ENCODE results near the gene HIP1R.

DNA sequence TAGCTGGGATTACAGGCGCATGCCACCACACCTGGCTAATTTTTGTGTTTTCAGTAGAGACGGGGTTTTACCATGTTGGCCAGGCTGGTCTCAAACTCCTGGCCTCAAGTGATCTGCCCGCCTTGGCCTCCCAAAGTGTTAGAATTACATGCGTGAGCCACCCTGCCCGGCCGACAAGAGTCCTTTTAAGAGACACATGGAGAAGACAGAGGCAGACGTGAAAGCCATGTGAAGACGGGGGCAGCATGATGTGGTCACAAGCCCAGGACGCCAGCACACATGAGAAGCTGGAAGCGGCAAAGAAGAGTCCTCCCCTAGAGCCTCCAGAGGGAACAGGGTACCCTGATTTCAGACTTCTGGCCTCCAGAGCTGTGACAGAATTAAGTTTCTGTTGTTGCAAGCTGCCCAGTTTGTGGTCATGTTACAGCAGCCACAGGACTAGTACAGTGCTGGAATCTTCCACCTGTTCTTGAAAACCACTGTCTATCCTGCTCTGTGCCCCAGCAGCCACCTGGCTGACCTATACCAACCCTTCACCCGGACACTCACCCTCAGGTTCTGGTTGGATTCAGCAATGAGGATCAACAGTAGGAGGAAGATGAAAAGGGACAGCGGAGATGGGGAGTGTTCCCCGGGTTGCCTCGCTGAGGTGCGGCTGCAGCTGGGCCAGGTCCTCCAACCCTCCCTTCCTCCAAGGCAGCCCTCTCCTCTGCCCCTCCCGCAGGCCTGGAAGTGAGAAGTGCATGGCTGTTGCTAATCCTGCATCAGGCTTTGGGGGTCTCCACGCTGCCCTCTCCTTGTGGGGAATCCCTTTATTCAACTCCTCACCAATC, 43.7 kb downstream of the HIP1R start:
- TF ChIP-seq POLR2A (IDR thresholded peaks at IDR 0.05; ENCODE audit: low read length) (no peak), GATA1 (IDR thresholded peaks at IDR 0.05; ENCODE audit: low read depth, low read length) (no peak)

Measured in erythroblast (primary cell).